NCI-H460 (cell line): ENCODE measurements around the gene BAG5. TPM values are rescaled to one million over a fixed set of nuclear protein-coding genes. Genes with fewer than 3 reads are reported as not detected.

Source experiments
- DNase-seq: peaks from one replicate; pipeline ENCODE4 v3.0.0-alpha.2; 2016; ENCODE audit warnings: low read depth; ENCODE audit errors: extremely low read depth
- total RNA-seq: library from RNA; depleted of rRNA; stranded (reverse); fragments of >200 nt; shearing (Covaris generic); gene quantifications from 2 replicates; pipeline ENCODE4 v1.2.3, GENCODE V29; 2014

Gene BAG5
- total RNA-seq, 1 experiment from 2014 or later = 32.5 TPM

DNA sequence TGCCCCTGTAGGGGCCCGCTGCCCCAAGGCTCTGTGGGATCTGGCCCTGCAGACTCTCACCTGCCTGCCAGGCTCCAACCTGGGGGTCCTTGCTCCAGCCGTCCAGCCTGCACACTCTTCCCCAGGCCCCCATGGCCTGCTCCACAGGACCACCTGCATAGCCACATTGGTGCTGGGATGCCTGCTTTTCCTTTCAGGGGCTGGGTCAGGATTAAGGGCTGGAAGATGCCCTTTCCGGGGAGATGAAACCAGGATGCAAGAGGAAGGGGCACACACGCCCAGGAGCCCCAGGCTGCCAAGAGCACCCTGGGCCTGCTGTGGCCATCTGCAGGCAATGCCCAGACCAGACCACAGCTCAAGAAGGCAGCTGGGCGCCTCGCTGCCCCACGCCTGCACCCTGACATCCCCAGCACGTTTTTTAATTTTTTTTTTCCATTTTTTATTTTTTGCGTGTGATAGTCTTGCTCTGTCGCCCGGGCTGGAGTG is 15.0 kb downstream of the BAG5 start:
- no peak for DNase-seq

DNA sequence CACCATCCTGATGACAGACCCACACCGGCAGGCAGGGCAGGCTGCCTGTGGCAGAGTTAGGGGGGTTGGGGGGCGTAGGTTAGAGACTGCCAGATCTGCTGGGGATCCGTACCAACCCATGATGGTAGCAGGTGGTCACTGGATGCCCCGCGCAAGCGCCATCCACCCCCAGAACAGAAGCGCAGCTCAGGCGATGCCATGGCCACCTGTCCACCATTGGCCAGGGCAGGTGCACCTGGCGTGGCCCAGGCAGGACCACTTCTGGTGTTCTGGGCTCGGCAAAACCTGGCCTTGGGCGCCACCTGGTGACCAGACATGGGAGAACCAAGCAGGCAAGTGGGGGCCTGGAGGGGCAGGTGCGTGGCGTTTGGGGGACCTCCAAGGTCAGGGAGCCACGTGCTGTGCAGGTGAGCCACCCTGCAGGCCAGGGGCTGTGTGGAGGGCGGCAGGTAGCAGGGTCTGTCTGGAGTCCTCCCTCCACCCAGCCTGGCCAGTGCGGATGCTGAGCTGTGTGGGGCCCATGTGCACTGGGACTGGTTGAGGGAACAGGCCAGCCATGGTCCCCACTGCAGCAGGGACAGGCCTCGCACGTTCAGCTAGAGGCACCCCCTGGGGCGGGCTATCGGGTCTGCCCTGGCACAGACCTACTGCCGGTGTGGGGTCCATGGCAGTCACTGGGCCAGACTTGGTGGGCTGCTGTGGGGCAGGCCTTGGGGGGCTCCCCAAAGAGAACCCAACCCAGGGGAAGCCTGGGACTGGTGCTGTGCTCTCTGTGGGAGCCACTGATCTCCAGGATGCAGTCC is 15.6 kb downstream of the BAG5 start:
- peak; percentile 51 for DNase-seq

DNA sequence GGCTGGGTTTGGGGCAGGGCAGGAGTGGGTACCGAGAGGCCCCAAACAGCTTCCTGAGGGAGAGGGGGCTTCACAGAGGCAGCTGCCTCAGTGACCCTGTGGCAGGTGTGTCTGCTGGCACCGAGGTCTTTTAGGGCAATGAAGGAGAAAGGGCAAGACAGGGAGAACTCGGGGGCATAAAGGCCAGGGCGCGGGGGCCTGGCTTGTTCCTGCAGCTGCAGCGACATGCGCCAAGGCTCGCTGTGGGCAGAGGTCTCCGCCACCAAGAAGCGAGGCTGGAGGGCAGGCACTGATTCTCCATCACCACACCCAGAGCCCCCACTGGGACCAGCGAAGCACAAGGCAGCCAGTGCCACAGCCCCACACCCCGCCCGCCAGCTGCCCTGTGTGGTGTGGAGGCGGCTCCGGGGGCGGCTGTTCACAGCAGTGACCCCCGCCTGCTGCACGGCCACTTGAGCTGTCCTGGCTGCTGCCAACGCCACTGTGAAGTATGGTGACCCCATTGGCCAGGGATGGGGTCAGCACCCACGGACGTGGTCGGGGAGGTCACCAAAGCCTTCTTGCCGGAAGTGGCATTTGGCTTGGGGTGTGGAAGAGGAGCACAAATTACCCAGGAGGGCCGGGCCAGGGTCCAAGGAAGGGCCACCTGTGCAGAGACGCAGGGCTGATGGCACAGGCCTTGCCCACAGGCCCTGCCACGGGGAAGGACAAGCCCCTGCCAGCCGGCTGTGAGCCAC is 16.4 kb downstream of the BAG5 start:
- no peak for DNase-seq

DNA sequence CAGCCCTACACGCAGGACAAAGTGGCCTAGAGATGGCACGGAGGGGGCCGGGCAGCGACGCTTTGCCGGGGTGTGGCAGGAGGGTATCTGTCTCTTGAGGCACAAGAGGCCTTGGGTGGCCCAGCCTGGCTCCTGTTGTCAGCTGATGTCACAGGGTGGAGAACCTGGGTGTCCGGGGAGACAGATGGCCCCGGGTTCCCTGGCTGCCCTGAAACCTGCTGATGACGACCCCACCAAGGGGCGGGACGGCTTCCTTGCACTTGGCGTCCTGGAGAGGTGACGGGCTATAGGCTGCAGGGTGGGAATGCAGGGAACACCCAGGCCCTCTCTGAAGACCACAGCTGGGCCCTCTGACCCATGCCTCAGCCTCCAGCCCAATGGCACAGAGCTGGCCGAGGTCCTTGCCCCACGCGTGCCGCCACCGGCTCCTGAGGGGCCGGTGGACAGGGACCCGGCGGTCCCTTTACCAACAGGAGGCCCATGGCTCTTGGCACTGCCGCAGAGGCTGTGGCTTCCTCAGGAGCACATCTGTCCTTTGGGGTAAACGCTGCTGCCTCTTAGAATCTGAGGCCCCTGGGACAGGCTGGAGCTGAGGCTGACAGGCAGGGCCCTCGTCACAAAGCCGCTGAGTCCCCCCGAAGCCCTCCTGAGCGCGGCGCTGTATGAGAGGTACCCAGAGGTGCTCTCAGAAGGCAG is 17.1 kb downstream of the BAG5 start:
- no peak for DNase-seq

DNA sequence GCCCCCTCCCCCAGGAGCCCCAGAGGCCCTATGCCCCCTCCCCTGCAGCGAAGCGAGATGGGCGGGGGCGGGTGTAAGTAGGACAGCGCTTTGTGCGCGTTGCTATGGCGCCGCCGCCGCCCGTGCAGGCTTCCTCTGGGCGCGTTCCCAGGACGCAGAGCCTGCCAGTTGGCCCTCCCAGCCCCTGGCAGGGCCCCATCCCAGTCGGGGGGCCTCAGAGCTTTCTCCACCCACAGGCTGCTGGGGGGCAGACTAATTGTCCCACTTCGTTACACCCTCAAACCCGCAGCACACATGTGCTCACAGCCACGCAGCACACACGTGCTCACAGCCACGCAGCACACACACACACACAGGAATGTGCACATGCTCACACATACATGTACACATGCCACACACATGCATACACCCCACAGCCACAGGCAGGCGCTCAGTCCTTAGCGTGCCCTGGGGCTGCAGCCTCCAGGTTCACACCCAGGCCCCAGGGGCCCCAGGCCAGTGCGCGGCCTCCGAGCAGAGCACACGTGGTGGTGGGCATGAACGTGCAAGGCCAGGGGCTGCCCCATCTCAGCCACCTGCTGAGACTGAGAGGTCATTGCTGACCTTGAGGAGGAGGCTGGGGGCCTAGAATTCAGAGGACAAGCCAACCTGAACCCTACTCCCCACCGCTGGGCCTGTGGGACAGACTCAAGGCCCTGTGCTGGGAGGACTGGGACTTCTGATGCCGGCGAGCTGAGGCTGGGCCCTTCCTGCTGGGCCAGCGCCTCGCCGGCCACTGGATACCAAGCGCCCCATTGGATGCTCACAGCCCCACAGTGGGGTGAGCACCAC is 17.9 kb downstream of the BAG5 start:
- DNase-seq = no peak

DNA sequence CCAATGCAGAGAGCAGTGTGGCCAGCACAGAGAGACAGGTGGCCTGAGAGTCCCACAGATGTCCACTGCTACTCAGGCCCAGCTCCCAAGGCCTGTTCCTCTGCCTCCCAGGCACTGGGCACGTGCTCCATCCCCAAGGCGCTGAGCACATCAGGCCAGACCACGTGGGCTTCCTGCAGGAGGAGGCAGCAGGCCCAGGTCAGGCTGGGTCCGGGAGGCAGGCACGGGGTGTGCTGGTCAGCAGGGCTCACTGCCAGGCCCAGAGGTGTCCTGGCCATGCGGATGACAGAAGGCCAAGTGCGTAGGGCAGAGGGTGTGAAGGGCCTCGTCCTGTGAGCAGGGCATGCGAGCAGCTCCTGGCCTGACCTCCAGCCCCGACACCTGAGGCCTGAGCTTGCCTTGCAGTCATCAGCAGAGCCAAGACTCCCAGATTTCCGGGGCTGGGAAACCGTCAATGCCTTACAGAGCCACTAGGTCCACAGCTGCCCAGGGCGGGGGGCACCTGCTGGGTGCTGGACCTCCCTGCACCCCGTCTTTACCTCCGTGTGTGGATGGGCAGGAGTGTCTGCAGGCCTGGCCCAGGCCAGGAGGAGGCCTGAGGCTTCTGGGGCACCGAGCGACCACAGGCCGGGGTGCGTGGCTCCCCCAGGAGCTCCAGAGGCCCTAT is 18.6 kb downstream of the BAG5 start:
- no peak for DNase-seq

DNA sequence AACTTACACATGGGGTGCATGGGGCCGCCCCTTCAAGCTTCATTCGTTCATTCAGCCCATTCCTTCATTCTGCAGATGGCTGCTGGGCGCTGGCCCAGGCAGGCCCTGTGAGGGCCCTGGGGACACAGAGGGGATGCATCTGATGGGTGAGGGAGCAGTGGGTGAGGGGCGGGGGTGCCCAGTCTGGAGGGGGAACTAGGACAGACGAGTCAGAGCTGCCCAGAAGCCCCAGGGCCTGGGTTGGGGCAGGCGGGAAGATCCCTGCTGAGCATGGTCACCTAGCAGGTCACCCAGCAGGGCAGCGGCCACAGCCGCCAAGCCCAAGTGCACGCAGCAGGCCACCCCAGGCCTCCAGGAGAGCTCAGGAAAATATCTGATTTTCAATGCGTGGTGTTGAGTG is 19.3 kb downstream of the BAG5 start:
- DNase-seq = no peak

DNA sequence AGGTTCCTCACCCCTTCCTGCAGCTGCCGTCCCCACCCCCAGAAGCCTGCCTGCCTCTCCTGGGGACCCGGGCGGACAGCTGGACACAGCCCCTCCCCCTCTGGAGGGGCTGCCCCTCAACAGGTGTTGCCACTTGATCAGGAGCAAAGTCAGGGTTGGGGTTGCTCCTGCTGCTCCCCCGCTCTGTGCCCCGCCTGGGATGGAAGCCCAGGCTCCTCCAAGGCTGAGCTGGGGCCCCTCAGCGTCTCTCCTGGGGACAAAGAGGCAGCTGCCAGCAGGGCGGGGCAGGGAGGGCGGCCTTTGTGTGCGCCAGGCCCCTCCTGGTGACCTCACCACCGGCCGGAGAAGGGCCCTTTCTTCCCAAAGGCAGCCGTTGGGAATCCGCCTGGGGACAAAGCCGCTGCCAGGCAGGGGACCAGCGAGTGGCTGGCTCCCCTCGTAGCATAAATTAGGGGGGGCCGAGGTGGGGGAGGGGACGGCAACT is 19.8 kb downstream of the BAG5 start:
- DNase-seq = no peak

DNA sequence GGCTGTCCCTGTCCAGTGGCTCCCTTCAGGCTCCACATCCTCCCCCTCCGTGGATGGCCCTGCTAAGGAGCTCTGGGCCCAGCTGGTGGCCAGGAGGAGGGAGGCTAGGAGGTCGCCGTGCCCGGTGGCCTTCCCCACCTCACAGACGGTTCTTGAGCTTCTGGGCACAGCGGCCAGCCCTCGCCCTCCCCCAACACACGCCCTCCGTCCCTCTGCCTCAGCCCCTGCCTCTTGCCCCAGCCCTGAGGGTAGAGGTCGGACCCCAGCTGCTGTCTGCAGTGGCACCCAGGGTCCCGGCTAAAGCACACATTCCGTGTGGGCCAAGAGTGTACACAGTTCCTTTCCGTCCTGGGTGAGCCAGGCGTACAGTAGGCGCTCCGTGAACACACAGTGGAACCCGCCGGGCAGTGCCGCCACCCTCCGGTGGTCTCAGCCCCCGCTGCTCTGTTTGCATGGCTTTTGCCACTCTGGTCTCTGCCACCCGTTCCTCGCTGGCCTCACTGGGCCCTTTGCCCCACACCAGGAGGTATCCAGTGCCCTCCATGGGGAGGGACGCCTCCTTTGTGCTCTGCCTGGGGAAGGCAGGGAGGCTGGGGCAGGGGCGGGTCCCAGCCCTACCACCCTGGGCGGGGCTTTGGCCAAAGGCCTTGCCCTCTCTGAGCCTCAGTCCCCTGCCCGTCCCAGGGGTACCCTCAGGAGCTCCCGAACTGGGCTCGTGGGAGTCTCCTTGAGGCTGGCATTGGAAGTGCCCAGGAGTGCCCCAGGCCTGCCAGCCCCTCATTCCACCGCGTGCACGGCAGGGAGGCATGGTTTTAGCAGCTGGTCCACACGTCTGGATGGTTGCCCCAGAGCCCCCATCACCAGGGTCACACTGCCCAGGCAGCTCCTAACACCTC is 20.5 kb downstream of the BAG5 start:
- DNase-seq = no peak

DNA sequence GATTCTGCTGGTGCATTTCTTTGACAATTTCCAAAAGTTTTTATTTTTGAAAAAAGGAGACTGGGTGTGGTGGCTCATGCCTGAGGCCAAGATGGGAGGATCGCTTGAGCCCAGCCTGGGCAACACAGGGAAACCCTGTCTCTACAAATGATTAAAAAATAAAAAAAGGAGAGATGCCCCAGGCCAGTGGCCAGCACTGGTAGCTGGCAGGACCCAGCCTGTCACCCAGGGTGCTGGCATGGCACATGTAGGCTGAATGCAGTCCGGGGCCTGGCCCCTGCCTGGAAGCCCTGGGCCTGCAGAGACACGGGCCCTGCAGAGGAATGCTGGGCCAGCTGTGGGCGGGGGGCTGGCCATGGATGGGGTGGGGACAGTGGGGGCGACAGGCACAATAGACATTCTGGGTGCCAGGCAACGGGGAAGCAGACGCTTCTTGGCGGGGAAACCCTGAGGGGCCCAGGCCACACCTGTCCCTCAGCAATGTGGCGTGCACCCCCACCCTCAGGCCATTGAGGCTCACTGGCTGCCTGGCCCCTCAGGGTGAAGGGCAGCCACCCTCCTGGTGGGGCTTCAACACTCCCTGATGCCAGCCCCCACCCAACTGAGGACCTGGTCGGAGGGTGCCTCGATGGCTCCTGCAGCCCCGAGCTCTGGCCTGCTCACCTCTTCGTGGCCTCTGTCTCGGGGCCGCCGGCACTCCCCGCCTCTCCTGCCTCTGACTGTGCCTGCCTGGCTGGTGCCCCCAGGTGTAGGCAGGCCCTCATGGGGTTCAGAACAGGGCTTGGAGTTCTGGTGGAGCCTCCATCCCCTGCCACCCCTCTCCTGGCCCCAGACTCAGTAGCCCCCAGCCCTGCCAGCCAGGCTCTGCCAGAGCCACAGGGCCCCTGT is 21.4 kb downstream of the BAG5 start:
- DNase-seq = no peak

DNA sequence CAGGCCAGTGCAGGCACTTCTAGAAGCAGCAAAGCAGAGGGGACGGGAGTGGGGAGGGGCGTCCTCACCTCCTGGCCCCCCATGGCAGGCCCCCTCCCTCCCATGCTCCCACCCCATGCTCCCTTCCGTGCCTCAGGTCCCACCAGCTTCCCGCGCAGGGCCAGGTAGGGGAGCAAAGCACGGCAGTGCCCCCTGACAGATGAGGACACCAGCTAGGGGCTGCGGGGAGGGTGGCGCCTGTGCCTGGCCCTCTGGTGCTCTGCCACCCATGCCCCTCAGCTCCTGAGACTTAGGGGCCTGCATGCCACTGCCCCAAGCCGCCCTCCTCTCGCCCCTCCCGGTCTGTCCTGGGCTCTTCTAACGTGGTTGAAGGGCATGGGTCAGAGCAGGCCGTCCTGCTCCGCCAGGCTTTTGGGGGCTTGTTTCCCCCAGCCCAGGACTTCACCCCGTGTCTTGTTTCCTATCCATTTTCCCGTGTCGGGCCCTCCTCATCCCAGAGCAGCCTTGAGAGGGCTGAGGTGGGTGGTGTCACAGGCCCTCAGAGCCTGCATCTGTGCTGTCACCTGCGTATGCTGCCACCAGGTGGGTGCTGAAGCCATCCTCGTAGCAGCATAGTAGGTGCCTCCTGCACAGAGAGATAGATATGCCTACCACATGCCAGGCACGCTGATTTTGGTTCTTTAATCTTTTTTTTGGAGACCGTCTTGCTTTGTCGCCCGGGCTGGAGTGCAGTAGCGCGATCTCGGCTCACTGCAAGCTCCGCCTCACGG is 23.2 kb downstream of the BAG5 start:
- no peak for DNase-seq

DNA sequence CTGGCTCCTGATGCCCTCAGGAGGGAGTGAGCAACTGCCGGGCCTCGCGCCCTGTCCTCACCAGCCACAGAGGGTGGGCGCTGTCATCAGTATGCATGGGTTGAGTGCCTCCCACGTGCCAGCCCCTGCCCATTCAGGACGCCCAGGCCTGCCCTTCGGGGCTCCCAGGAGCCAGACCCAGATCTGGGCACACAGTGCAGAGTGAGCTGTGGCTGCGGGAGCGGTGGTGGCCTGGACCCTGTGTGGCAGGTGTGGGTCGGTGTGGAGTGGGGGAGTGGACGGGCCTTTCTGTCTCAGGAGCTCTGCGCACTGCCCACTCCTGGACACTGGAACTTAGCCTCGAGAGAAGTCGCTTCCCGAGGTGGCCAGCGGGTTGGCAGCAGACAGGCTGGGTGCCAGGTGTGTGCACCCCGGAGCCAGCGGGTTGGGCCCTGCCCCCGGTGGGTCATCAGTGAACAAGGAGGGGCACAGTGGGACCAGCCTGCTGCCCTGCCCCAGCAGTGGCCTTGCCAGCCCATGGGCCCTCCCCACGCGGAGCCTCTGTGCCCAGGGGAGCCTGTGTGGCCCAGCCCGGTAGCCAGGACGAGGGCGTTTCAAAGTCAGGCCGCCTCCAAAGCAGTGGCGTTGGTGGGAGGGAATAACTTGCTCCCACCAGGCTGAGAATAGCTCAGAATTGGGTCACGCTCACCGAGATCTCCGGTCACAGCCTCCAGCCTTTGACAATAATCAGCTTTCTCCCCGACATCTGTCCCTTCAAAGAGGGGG is 24.0 kb downstream of the BAG5 start:
- no peak for DNase-seq

DNA sequence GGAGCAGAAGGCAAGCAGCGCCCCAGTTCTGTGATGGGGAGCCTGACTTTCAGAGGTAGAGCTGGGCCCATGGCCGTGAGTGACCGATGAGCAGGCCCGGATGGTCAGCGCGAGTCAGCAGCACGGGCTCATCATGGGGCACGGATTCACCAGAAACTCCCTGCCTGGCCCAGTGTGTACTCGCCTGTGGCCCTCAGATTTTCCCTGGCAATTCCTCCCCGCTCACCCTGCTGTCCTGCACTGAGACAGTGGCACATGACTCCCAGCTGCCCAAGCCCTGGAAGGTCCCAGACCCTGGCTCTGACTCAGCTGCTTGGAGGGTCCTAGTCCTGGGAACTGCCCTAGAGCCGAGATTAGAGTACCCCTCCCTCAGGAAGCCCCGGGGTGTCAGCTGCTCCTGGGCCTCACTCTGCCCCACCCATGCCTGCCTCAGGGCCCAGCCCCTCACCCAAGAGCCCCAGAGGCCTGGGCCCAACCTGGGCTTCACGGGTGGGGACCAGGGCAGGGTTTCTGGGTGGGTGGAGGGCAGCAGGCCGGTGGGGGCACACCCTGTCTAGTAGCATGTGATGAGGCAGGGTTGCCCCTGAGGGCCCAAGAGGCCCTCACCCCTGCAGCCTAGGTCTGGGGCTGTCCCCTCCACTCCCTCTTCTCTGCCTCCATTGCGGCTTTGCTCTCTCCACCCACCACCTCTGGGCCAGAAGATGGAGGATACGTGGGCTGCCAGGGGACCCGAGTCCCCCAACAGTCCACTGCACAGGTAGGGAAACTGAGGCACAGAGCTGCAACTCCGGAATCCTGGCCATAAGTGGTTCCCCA is 25.1 kb downstream of the BAG5 start:
- no peak for DNase-seq

DNA sequence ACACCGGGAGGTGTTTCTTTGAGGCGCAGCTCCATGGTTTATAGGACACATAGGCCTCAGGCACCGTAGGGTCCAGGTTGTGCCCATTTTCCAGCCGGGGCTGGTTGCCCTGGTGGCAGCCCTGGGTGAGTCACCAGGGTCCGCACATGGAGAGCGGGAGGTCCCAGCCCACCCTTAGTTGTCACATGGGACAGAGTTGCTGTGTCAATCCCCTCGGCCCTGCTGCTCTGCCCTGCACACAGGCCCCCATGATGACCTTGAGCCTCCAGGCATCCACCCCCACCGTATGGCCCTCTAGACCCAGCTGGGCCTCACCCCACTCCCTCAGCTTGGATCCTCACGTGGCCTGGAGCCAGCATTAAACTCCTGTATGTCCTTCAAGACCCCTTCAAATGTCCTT is 25.8 kb downstream of the BAG5 start:
- DNase-seq = no peak

DNA sequence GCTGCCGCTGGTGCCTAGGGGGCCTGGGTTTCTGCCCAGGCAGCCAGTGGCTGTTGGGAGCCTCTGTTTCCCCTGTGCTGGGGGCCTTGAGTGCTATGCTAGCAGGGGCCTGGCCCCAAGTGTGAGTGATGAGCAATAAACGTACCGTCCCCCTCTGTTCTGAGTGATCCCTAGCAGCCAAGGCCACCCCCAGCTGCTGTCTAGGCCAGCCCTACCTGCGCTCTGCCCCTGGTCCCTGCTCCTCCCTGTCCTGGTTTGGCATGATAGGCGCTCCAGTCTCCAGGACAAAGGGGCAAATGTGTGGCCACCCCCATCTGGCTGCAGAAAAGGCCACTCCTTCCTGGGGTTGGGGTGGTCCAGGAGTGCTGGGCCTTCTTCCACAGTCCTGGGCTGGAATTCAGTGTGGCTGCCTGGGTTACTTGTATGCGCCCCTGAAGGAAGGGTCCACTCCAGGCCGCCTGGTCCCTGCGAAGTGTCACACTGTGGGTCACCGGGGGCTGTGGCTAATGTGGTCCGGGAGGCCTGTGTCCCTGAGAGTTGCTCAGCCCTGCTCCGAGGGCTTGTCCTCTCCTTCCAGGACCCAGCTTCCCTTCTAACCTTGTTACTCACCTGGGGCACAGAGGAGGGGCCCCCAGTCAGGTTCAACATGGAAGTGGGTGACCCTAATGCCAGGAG is 26.4 kb downstream of the BAG5 start:
- no peak for DNase-seq
